ENCODE measurements around the gene ANTXR1.

The ANTXR1 gene

DNA sequence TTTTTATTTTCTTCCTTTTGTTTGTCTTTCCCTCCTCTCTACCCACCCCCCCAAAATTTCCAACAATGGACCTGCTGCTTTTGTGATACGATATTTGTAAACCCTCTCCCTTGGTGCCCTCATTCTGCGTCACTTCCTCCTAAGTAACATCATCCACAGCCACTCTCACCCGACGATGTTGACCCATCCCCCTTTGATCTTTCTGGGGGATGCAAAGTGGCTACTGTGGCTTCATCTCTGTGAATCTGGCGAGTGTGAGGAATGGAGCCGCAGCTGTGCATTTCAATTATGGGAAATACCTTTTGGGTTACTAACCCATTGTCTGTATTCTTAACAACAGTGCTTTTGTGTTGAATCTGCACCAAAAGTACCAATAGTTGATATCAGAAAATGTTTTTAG, 19.4 kb downstream of the ANTXR1 start:
- H3K36me3 ChIP-seq (ENCODE audit: control insufficient read depth in 1 of 2, insufficient read depth in 2 of 2, low read depth in 1 of 2, low read length in 2 of 2) = peaks cover 0 to 4% of the 10 kb centered on the region in 2 experiments
- DNase-seq = no peak
- H3K9ac ChIP-seq (ENCODE audit: low read length) = no peak overlapping the region
- no peak overlapping the region for H3K4ac ChIP-seq (ENCODE audit: low read depth in 1 of 2, low read length in 2 of 2)
- H4K91ac ChIP-seq (ENCODE audit: low read length) = no peak overlapping the region
- H3K14ac ChIP-seq (ENCODE audit: low read length in 2 of 2) = no peak overlapping the region
- no peak overlapping the region for H2BK12ac ChIP-seq (ENCODE audit: low read length in 2 of 2)
- peaks cover 33% of the 10 kb centered on the region for H3K79me1 ChIP-seq (replicated peaks; ENCODE audit: low read length, poor library complexity, severe bottlenecking)
- H3K9me3 ChIP-seq (ENCODE audit: control insufficient read depth, low read length) = no peaks in the 10 kb centered on the region
- no peak overlapping the region for H2AFZ ChIP-seq (ENCODE audit: low read depth, low read length)
- no peak overlapping the region for H3K27ac ChIP-seq (ENCODE audit: low read length, poor library complexity, severe bottlenecking)
- H3K23ac ChIP-seq (ENCODE audit: low read length in 2 of 2) = no peak overlapping the region
- peak overlapping the region in 1 of 2 experiments; percentile 5 for H3K18ac ChIP-seq (ENCODE audit: low read depth in 1 of 2, low read length in 2 of 2)
- peaks cover 2% of the 10 kb centered on the region for H3K4me1 ChIP-seq (ENCODE audit: control insufficient read depth, insufficient read depth, low read depth, low read length)
- H2BK15ac ChIP-seq (ENCODE audit: low read depth, poor library complexity, severe bottlenecking) = no peak overlapping the region
- H2BK5ac ChIP-seq (ENCODE audit: low read depth, low read length, poor library complexity, severe bottlenecking) = no peak overlapping the region
- H2AK5ac ChIP-seq (ENCODE audit: low read length, severe bottlenecking) = no peak overlapping the region
- no peak overlapping the region for H3K4me3 ChIP-seq (ENCODE audit: insufficient read depth in 1 of 2, low read depth in 1 of 2, low read length in 2 of 2)
- H2BK120ac ChIP-seq (ENCODE audit: low read depth, low read length) = no peak overlapping the region
- 55% methylated on average over 6 of the region's 6 CpGs for WGBS
- H3K27me3 ChIP-seq (ENCODE audit: control insufficient read depth in 1 of 2, insufficient read depth in 1 of 2, low read length in 2 of 2) = no peaks in the 10 kb centered on the region
- H3K4me2 ChIP-seq (ENCODE audit: low read length, poor library complexity, severe bottlenecking) = no peak overlapping the region
- no peak overlapping the region for H4K8ac ChIP-seq (ENCODE audit: low read length)

DNA sequence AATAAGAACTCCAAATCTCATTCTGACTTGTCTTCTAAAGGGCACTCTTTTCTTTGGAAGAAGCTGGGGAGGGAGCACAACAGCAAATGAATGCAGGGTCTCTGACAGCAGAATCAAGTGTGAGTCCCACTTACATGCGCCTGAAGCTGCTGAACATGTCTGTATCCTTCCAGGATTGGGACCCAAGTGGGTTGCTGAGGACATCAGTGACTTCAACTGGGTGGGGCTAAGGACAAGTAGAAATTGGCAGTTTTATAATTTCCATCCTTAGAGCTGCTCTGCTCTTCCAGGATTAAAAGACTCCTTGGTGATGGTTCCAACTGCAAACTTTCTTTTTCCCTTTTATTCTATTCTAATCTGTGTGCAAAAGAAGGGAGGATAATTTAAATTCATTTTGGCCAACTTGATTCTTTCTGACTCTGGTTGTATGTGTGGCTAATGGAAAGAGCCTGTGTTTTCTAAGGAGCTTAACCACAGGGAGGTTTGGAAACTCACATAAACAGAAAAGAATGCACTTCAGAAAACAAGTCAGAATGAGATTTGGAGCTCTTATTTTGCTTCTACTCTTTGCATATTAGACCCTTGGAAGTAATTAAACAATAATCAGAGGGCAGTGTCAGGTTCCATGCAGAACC, 20.6 kb downstream of the ANTXR1 start:
- H3K79me1 ChIP-seq (replicated peaks; ENCODE audit: low read length, poor library complexity, severe bottlenecking) = peaks cover 39% of the 10 kb centered on the region
- H2BK15ac ChIP-seq (ENCODE audit: low read depth, poor library complexity, severe bottlenecking) = no peak overlapping the region
- no peak overlapping the region for H2BK5ac ChIP-seq (ENCODE audit: low read depth, low read length, poor library complexity, severe bottlenecking)
- H2AFZ ChIP-seq (ENCODE audit: low read depth, low read length) = no peak overlapping the region
- 87% methylated on average over 1 of the region's 1 CpG for WGBS
- H2BK12ac ChIP-seq (ENCODE audit: low read length in 2 of 2) = peak overlapping the region in 1 of 2 experiments; percentile 81
- no peaks in the 10 kb centered on the region for H3K9me3 ChIP-seq (ENCODE audit: control insufficient read depth, low read length)
- no peak overlapping the region for H3K4me2 ChIP-seq (ENCODE audit: low read length, poor library complexity, severe bottlenecking)
- H3K23ac ChIP-seq (ENCODE audit: low read length in 2 of 2) = no peak overlapping the region
- no peak overlapping the region for H2BK120ac ChIP-seq (ENCODE audit: low read depth, low read length)
- no peak overlapping the region for H3K27ac ChIP-seq (ENCODE audit: low read length, poor library complexity, severe bottlenecking)
- peak overlapping the region in 1 of 2 experiments; percentile 34 for H3K4ac ChIP-seq (ENCODE audit: low read depth in 1 of 2, low read length in 2 of 2)
- peak; percentile 57 for DNase-seq
- H3K27me3 ChIP-seq (ENCODE audit: control insufficient read depth in 1 of 2, insufficient read depth in 1 of 2, low read length in 2 of 2) = no peaks in the 10 kb centered on the region
- H3K14ac ChIP-seq (ENCODE audit: low read length in 2 of 2) = peak overlapping the region in 1 of 2 experiments; percentile 55
- no peak overlapping the region for H4K8ac ChIP-seq (ENCODE audit: low read length)
- H3K4me3 ChIP-seq (ENCODE audit: insufficient read depth in 1 of 2, low read depth in 1 of 2, low read length in 2 of 2) = no peak overlapping the region
- H3K18ac ChIP-seq (ENCODE audit: low read depth in 1 of 2, low read length in 2 of 2) = peak overlapping the region in 1 of 2 experiments; percentile 21
- H2AK5ac ChIP-seq (ENCODE audit: low read length, severe bottlenecking) = no peak overlapping the region
- H3K36me3 ChIP-seq (ENCODE audit: control insufficient read depth in 1 of 2, insufficient read depth in 2 of 2, low read depth in 1 of 2, low read length in 2 of 2) = peaks cover 0 to 4% of the 10 kb centered on the region in 2 experiments
- peak overlapping the region; percentile 0 for H3K9ac ChIP-seq (ENCODE audit: low read length)
- peaks cover 2% of the 10 kb centered on the region for H3K4me1 ChIP-seq (ENCODE audit: control insufficient read depth, insufficient read depth, low read depth, low read length)
- H4K91ac ChIP-seq (ENCODE audit: low read length) = no peak overlapping the region

DNA sequence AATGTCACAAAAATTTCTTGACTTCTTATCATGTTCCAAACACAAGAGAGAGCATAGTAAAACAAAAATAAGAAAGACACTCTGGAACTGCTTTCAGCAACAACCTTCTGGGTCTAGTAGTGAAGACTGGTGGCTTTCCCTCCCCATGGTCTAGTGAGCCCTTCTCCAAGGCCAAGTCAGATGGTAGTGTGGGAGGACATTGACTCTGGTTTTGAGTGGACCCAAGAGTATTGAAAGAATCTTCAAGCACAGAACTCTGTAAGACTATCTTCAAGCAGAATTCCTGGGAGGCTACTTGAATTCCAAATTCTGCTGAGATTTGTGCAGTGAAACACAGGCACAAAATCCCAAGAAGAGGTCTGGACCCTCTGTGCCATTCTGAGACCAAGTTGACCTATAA, 21.1 kb downstream of the ANTXR1 start:
- no peak overlapping the region for H3K9ac ChIP-seq (ENCODE audit: low read length)
- peaks cover 0 to 4% of the 10 kb centered on the region in 2 experiments for H3K36me3 ChIP-seq (ENCODE audit: control insufficient read depth in 1 of 2, insufficient read depth in 2 of 2, low read depth in 1 of 2, low read length in 2 of 2)
- H2BK5ac ChIP-seq (ENCODE audit: low read depth, low read length, poor library complexity, severe bottlenecking) = no peak overlapping the region
- H3K23ac ChIP-seq (ENCODE audit: low read length in 2 of 2) = no peak overlapping the region
- no peak overlapping the region for H3K18ac ChIP-seq (ENCODE audit: low read depth in 1 of 2, low read length in 2 of 2)
- H2BK15ac ChIP-seq (ENCODE audit: low read depth, poor library complexity, severe bottlenecking) = no peak overlapping the region
- H3K14ac ChIP-seq (ENCODE audit: low read length in 2 of 2) = no peak overlapping the region
- no peak overlapping the region for H3K4me3 ChIP-seq (ENCODE audit: insufficient read depth in 1 of 2, low read depth in 1 of 2, low read length in 2 of 2)
- no peak overlapping the region for H4K91ac ChIP-seq (ENCODE audit: low read length)
- no peak overlapping the region for H3K27ac ChIP-seq (ENCODE audit: low read length, poor library complexity, severe bottlenecking)
- H2BK12ac ChIP-seq (ENCODE audit: low read length in 2 of 2) = no peak overlapping the region
- H3K27me3 ChIP-seq (ENCODE audit: control insufficient read depth in 1 of 2, insufficient read depth in 1 of 2, low read length in 2 of 2) = no peaks in the 10 kb centered on the region
- H3K4me2 ChIP-seq (ENCODE audit: low read length, poor library complexity, severe bottlenecking) = no peak overlapping the region
- H2BK120ac ChIP-seq (ENCODE audit: low read depth, low read length) = no peak overlapping the region
- no peak overlapping the region for H3K4ac ChIP-seq (ENCODE audit: low read depth in 1 of 2, low read length in 2 of 2)
- no peak for DNase-seq
- H3K79me1 ChIP-seq (replicated peaks; ENCODE audit: low read length, poor library complexity, severe bottlenecking) = peaks cover 39% of the 10 kb centered on the region
- H3K9me3 ChIP-seq (ENCODE audit: control insufficient read depth, low read length) = no peaks in the 10 kb centered on the region
- peaks cover 2% of the 10 kb centered on the region for H3K4me1 ChIP-seq (ENCODE audit: control insufficient read depth, insufficient read depth, low read depth, low read length)
- no peak overlapping the region for H4K8ac ChIP-seq (ENCODE audit: low read length)
- H2AK5ac ChIP-seq (ENCODE audit: low read length, severe bottlenecking) = no peak overlapping the region
- no peak overlapping the region for H2AFZ ChIP-seq (ENCODE audit: low read depth, low read length)

DNA sequence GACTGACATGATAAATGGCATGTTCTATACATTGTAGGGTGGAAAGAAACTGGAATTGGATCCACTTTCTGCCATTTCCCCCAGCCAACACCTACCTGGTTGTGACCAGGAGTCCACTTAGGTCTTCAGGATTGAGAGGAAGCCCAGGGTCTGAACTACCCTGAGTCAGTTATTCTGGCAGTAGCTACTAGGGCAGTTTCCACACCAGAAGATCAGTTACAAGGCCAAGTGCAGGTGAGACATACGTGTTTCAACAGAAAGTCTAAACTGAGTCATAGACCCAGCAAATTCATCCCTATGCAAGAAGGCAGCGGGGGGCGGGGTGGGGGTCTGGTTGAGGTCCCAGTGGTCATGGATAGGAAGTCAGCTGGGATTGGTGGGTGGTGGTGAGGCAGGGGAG, 21.9 kb downstream of the ANTXR1 start:
- Histone ChIP-seq H3K4me2 (ENCODE audit: low read length, poor library complexity, severe bottlenecking) (no peak overlapping the region), H3K4ac (ENCODE audit: low read depth in 1 of 2, low read length in 2 of 2) (no peak overlapping the region), H3K18ac (ENCODE audit: low read depth in 1 of 2, low read length in 2 of 2) (peak overlapping the region in 1 of 2 experiments; percentile 11), H3K9me3 (ENCODE audit: control insufficient read depth, low read length) (no peaks in the 10 kb centered on the region), H2BK5ac (ENCODE audit: low read depth, low read length, poor library complexity, severe bottlenecking) (no peak overlapping the region), H3K27me3 (ENCODE audit: control insufficient read depth in 1 of 2, insufficient read depth in 1 of 2, low read length in 2 of 2) (no peaks in the 10 kb centered on the region), H3K23ac (ENCODE audit: low read length in 2 of 2) (no peak overlapping the region), H2BK15ac (ENCODE audit: low read depth, poor library complexity, severe bottlenecking) (no peak overlapping the region), H3K9ac (ENCODE audit: low read length) (no peak overlapping the region), H3K79me1 (replicated peaks; ENCODE audit: low read length, poor library complexity, severe bottlenecking) (peaks cover 39% of the 10 kb centered on the region), H2AFZ (ENCODE audit: low read depth, low read length) (no peak overlapping the region), H2AK5ac (ENCODE audit: low read length, severe bottlenecking) (no peak overlapping the region), H2BK12ac (ENCODE audit: low read length in 2 of 2) (no peak overlapping the region), H3K14ac (ENCODE audit: low read length in 2 of 2) (no peak overlapping the region), H4K8ac (ENCODE audit: low read length) (no peak overlapping the region), H3K36me3 (ENCODE audit: control insufficient read depth in 1 of 2, insufficient read depth in 2 of 2, low read depth in 1 of 2, low read length in 2 of 2) (peaks cover 0 to 4% of the 10 kb centered on the region in 2 experiments), H4K91ac (ENCODE audit: low read length) (peak overlapping the region; percentile 21), H3K4me1 (ENCODE audit: control insufficient read depth, insufficient read depth, low read depth, low read length) (peaks cover 2% of the 10 kb centered on the region), H2BK120ac (ENCODE audit: low read depth, low read length) (no peak overlapping the region), H3K27ac (ENCODE audit: low read length, poor library complexity, severe bottlenecking) (no peak overlapping the region), H3K4me3 (ENCODE audit: insufficient read depth in 1 of 2, low read depth in 1 of 2, low read length in 2 of 2) (no peak overlapping the region)
- WGBS = 100% methylated on average over 3 of the region's 3 CpGs
- DNase-seq = no peak
